Loucy (cell line): ENCODE results near the gene CYBA.

ENCODE experiments used
- H2AFZ ChIP-seq: fragments of 200-600 bp; sonication (generic); 2 replicates; pipeline ENCODE4 v1.6.0; 2016; ENCODE audit warnings: antibody characterized with exemption, mild to moderate bottlenecking, low read length, moderate library complexity
- H3F3A ChIP-seq: fragments of 200-600 bp; 2 replicates; pipeline ENCODE4 v1.6.0; 2016; ENCODE audit warnings: antibody characterized with exemption, low read depth, mild to moderate bottlenecking
- H3K27me3 ChIP-seq: fragments of 200-600 bp; sonication (generic); 2 replicates; pipeline ENCODE4 v1.6.1; 2014; ENCODE audit warnings: low read length, mild to moderate bottlenecking; ENCODE audit not compliant: insufficient read depth, poor library complexity, severe bottlenecking
- H3K36me3 ChIP-seq: fragments of 200-600 bp; sonication (generic); 2 replicates; pipeline ENCODE4 v1.6.1; 2016; ENCODE audit warnings: low read length; ENCODE audit not compliant: insufficient read depth
- H3K4me1 ChIP-seq: fragments of 200-600 bp; sonication (generic); 2 replicates; pipeline ENCODE4 v1.5.1; 2014; ENCODE audit warnings: low read length, mild to moderate bottlenecking; ENCODE audit not compliant: insufficient read depth, poor library complexity, severe bottlenecking
- H3K4me2 ChIP-seq: fragments of 200-600 bp; sonication (generic); 2 replicates; pipeline ENCODE4 v1.6.0; 2014; ENCODE audit warnings: antibody characterized with exemption, low read length, low read depth, mild to moderate bottlenecking; ENCODE audit not compliant: poor library complexity, severe bottlenecking
- H3K4me3 ChIP-seq: fragments of 200-600 bp; sonication (generic); 2 replicates; pipeline ENCODE4 v1.5.1; 2014; ENCODE audit warnings: low read length, mild to moderate bottlenecking, mixed read lengths; ENCODE audit not compliant: poor library complexity, severe bottlenecking
- H3K79me2 ChIP-seq: fragments of 200-600 bp; sonication (generic); 2 replicates; pipeline ENCODE4 v1.6.1; 2014; ENCODE audit warnings: low read length; ENCODE audit not compliant: insufficient read depth
- H3K9ac ChIP-seq: fragments of 200-600 bp; sonication (generic); 2 replicates; pipeline ENCODE4 v1.6.0; 2014; ENCODE audit warnings: mild to moderate bottlenecking, low read depth, low read length, moderate library complexity; ENCODE audit not compliant: poor library complexity, severe bottlenecking
- H3K9me2 ChIP-seq: fragments of 200-600 bp; sonication (generic); replicated peaks from 2 replicates; pipeline ENCODE4 v1.6.1; 2016; ENCODE audit warnings: low read depth, low read length, mixed read lengths
- H3K9me3 ChIP-seq: fragments of 200-600 bp; sonication (generic); 2 replicates; pipeline ENCODE4 v1.6.1; 2014; ENCODE audit warnings: mild to moderate bottlenecking, antibody characterized with exemption, low read length, low read depth; ENCODE audit not compliant: insufficient read depth
- H4K20me1 ChIP-seq: fragments of 200-600 bp; sonication (generic); 2 replicates; pipeline ENCODE4 v1.6.0; 2014; ENCODE audit warnings: antibody characterized with exemption, low read length, mild to moderate bottlenecking; ENCODE audit not compliant: insufficient read depth, poor library complexity, severe bottlenecking
- EZH2phosphoT487 ChIP-seq: fragments of 200-600 bp; IDR thresholded peaks from 2 replicates; pipeline ENCODE4 v1.6.1; 2018; ENCODE audit warnings: antibody characterized with exemption, mild to moderate bottlenecking, moderate library complexity, borderline replicate concordance
- TF ChIP-seq, protein P1 (sequence below): fragments of 200-600 bp; sonication (generic); conservative IDR thresholded peaks from 2 replicates; pipeline ENCODE4 v1.5.1; 2014; ENCODE audit warnings: mild to moderate bottlenecking, antibody characterized with exemption, low read length

CYBA gene

DNA sequence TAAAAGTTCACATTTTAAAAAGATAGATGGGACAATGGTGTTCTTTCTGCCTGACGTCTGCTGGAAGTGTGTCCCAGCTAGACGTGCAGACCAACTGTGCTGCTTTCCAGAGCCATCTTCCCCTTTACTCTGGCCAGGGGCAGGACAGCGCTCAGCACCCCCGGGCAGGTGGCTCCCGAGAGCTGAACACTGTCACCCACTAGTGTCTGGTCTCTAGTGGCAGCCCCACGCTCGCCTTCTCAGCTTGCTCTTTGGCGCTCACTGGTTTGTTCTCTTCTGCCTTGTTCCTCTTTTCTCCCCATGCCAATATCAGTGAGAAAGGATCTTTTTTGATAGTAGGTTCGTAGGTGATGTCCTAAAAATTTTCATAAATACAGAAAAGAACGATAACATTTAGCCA lies 54.9 kb downstream of the CYBA start:
- TF ChIP-seq EZH2phosphoT487, result no peak
- TF ChIP-seq, protein P1, sequence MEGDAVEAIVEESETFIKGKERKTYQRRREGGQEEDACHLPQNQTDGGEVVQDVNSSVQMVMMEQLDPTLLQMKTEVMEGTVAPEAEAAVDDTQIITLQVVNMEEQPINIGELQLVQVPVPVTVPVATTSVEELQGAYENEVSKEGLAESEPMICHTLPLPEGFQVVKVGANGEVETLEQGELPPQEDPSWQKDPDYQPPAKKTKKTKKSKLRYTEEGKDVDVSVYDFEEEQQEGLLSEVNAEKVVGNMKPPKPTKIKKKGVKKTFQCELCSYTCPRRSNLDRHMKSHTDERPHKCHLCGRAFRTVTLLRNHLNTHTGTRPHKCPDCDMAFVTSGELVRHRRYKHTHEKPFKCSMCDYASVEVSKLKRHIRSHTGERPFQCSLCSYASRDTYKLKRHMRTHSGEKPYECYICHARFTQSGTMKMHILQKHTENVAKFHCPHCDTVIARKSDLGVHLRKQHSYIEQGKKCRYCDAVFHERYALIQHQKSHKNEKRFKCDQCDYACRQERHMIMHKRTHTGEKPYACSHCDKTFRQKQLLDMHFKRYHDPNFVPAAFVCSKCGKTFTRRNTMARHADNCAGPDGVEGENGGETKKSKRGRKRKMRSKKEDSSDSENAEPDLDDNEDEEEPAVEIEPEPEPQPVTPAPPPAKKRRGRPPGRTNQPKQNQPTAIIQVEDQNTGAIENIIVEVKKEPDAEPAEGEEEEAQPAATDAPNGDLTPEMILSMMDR, result no peak
- H3F3A ChIP-seq, result no peaks in the 10 kb centered on the region
- H3K36me3 ChIP-seq, result peaks cover 16% of the 10 kb centered on the region; the same call in 1 of the 2 replicates
- no peak overlapping the region for H3K9ac ChIP-seq
- no peaks in the 10 kb centered on the region for H3K4me1 ChIP-seq
- no peaks in the 10 kb centered on the region for H3K79me2 ChIP-seq
- H3K27me3 ChIP-seq, result no peaks in the 10 kb centered on the region
- no peaks in the 10 kb centered on the region for H3K9me3 ChIP-seq
- H3K4me3 ChIP-seq, result no peak overlapping the region
- H2AFZ ChIP-seq, result no peak overlapping the region
- H3K9me2 ChIP-seq, result no peaks in the 10 kb centered on the region
- H4K20me1 ChIP-seq, result no peaks in the 10 kb centered on the region
- H3K4me2 ChIP-seq, result no peak overlapping the region

DNA sequence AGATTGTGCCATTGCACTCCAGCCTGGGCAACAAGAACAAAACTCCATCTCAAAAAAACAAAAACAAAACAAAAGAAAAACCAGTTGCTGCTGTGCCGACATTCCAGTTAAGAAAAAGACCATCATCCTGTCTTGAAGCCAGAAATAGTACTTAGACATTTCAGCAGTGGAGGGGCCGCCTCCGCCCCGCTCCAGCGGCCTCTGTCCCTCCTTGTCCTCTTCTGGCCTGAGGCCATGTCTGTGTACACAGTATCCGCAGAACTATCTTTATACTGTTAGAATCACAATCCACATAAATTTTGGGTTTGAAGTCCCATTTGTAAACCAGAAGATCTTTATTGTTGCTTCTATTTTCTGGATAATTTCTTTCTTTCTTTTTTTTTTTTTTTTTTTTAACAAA lies 55.8 kb downstream of the CYBA start:
- Histone ChIP-seq H3K36me3 (peaks cover 10% of the 10 kb centered on the region; the same call in 1 of the 2 replicates), H3F3A (no peaks in the 10 kb centered on the region), H3K27me3 (no peaks in the 10 kb centered on the region), H3K9me2 (no peaks in the 10 kb centered on the region), H2AFZ (no peak overlapping the region), H3K4me3 (no peak overlapping the region), H3K9me3 (no peaks in the 10 kb centered on the region), H3K4me1 (no peaks in the 10 kb centered on the region), H4K20me1 (no peaks in the 10 kb centered on the region), H3K9ac (no peak overlapping the region), H3K79me2 (no peaks in the 10 kb centered on the region), H3K4me2 (no peak overlapping the region)
- TF ChIP-seq, protein P1, result no peak
- TF ChIP-seq EZH2phosphoT487, result no peak

DNA sequence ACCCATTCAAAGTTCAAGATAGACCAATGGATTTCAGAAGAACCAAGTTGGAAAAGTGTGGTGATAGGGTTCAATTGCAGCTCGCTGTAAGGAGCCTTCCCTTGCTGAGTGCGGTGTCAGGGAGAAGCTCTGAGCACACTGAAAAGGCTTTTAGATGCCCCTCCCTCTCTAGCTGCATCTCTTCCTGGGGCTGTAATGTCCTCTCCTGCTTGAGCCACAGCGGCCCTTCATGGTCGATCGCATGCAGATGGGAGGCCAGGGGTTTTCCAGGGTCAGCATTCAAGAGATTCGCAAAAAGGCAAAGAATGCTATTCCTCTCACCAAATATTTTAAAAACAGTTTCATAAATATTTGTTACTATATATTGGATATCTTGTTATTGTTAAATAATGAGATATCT lies 56.9 kb downstream of the CYBA start:
- Histone ChIP-seq H3F3A (no peaks in the 10 kb centered on the region), H3K27me3 (no peaks in the 10 kb centered on the region), H4K20me1 (no peaks in the 10 kb centered on the region), H2AFZ (no peak overlapping the region), H3K4me1 (no peaks in the 10 kb centered on the region), H3K4me2 (no peak overlapping the region), H3K79me2 (no peaks in the 10 kb centered on the region), H3K9ac (no peak overlapping the region), H3K4me3 (no peak overlapping the region), H3K36me3 (peaks cover 9% of the 10 kb centered on the region; the same call in 1 of the 2 replicates), H3K9me2 (no peaks in the 10 kb centered on the region), H3K9me3 (no peaks in the 10 kb centered on the region)
- TF ChIP-seq, protein P1, result no peak
- TF ChIP-seq EZH2phosphoT487, result no peak
